Progenitor cell of endocrine pancreas (in vitro differentiated cells): Measurements from ENCODE around the gene ATG16L2. TPM values are rescaled to one million over a fixed set of nuclear protein-coding genes. Genes with fewer than 3 reads are reported as not detected.
"Not testable (repeated sequence)": the region's sequence is repeated elsewhere in the genome, so short reads cannot be mapped to it uniquely, and the experiment has no call there.

Source experiments
- DNase-seq: peaks from one replicate; pipeline ENCODE4 v3.0.0; 2021; ENCODE audit warnings: low spot score; ENCODE audit not compliant: unreplicated experiment
- H3K27ac Mint-ChIP-seq: 2 replicates; pipeline ENCODE4 v1.8.0; 2021; ENCODE audit warnings: mild to moderate bottlenecking, moderate library complexity, mixed read lengths
- H3K27me3 Mint-ChIP-seq: 2 replicates; pipeline ENCODE4 v1.8.0; 2021; ENCODE audit warnings: mixed read lengths
- H3K36me3 Mint-ChIP-seq: 2 replicates; pipeline ENCODE4 v1.8.0; 2022; ENCODE audit warnings: mixed read lengths; ENCODE audit not compliant: insufficient read depth
- H3K4me1 Mint-ChIP-seq: 2 replicates; pipeline ENCODE4 v1.8.0; 2021; ENCODE audit warnings: low read depth, mixed read lengths
- H3K4me3 Mint-ChIP-seq: 2 replicates; pipeline ENCODE4 v1.8.0; 2021; ENCODE audit warnings: low read depth, mild to moderate bottlenecking, moderate library complexity, mixed read lengths
- H3K9me3 Mint-ChIP-seq: 2 replicates; pipeline ENCODE4 v1.8.0; 2021; ENCODE audit warnings: low read depth, mixed read lengths
- total RNA-seq: library from RNA; stranded (reverse); gene quantifications from 2 replicates; pipeline ENCODE4 v1.2.1, GENCODE V29; 2021
- TF ChIP-seq, protein P1 (sequence below): fragments of 200-600 bp; sonication (generic); IDR thresholded peaks from one replicate; pipeline ENCODE4 v1.5.0; 2021; ENCODE audit warnings: antibody characterized with exemption, mild to moderate bottlenecking; ENCODE audit not compliant: unreplicated experiment

The ATG16L2 gene
- total RNA-seq, 1 donor from 2014 or later = 43.9 TPM

DNA sequence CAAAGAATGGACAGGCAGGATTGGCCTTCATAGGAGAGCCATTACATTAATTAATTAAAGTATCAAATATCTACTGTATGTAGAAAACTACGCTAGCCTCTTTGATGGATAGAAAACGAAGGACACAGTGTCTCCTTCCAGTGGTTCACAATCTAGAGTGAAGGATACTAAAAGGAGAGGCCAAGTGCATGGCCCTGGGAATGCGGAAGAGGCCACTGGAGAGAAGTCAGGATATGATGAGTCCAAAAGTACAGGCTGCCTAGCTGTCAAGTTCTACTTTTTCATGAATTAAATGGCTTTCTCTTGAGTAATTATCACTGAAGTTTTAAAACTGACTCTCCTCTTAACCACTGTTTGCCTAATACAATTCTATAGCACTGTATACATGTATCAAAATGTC, 41.9 kb downstream of the ATG16L2 start:
- Mint-ChIP-seq H3K36me3 (peaks cover 3% of the 10 kb centered on the region), H3K27me3 (no peaks in the 10 kb centered on the region), H3K27ac (no peak overlapping the region), H3K4me3 (no peak overlapping the region), H3K4me1 (no peaks in the 10 kb centered on the region), H3K9me3 (no peaks in the 10 kb centered on the region)
- TF ChIP-seq, protein P1, sequence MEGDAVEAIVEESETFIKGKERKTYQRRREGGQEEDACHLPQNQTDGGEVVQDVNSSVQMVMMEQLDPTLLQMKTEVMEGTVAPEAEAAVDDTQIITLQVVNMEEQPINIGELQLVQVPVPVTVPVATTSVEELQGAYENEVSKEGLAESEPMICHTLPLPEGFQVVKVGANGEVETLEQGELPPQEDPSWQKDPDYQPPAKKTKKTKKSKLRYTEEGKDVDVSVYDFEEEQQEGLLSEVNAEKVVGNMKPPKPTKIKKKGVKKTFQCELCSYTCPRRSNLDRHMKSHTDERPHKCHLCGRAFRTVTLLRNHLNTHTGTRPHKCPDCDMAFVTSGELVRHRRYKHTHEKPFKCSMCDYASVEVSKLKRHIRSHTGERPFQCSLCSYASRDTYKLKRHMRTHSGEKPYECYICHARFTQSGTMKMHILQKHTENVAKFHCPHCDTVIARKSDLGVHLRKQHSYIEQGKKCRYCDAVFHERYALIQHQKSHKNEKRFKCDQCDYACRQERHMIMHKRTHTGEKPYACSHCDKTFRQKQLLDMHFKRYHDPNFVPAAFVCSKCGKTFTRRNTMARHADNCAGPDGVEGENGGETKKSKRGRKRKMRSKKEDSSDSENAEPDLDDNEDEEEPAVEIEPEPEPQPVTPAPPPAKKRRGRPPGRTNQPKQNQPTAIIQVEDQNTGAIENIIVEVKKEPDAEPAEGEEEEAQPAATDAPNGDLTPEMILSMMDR = no peak
- DNase-seq = no peak

DNA sequence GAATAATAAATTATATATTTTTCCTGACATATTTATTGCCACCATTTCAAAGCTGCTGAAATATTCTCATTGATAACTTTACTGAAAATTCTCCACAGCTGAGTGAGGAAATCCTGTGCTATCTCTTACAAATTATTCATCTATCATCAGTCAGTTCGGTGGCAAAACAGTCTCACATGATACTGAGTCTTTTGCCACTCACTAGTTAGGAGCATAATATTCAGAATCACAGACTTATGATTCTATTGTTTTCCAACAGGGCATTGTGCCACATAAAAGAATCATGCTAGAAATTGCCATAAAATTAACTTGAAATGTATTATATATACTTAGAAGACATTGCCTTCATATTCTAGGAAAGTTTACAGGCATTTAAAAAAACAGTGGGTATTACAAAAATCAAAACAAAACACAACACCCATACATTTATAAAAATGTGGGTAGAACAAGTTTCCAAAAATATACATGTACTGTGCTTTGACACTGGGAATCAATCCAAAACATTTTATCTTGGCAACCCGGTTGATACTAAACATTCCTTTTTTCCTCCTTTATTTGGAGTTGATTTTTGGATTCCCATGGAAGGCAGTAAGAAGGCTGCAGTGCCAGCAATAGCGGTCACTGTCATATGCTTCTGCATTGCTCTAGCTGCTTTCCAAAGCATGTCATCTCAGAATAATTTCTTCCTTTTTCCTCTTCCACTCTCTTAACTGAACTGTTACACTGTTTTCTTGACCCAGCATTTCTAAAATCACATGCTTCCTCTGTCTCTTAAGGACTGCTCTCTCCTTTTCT, 42.5 kb downstream of the ATG16L2 start:
- TF ChIP-seq, protein P1 = no peak
- Mint-ChIP-seq H3K27me3 (no peaks in the 10 kb centered on the region), H3K4me3 (no peak overlapping the region), H3K9me3 (no peaks in the 10 kb centered on the region), H3K4me1 (peaks cover 2% of the 10 kb centered on the region), H3K36me3 (peaks cover 3% of the 10 kb centered on the region), H3K27ac (no peak overlapping the region)
- DNase-seq = no peak

DNA sequence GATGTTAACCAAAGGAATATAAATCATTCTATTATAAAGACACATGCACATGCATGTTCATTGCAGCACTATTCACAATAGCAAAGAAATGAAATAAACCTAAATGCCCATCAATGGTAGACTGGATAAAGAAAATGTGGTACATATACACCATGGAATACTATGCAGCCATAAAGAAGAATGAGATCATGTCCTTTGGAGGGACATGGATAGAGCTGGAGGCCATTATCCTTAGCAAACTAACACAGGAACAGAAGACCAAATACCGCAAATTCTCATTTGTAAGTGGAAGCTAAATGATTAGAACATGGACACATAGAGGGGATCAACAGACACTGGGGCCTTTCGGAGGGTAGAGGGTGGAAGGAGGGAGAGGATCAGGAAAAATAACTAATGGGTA, 44.1 kb downstream of the ATG16L2 start:
- not testable (repeated sequence) for H3K36me3 Mint-ChIP-seq, H3K9me3 Mint-ChIP-seq, H3K4me1 Mint-ChIP-seq, H3K27ac Mint-ChIP-seq, H3K27me3 Mint-ChIP-seq, H3K4me3 Mint-ChIP-seq, DNase-seq

DNA sequence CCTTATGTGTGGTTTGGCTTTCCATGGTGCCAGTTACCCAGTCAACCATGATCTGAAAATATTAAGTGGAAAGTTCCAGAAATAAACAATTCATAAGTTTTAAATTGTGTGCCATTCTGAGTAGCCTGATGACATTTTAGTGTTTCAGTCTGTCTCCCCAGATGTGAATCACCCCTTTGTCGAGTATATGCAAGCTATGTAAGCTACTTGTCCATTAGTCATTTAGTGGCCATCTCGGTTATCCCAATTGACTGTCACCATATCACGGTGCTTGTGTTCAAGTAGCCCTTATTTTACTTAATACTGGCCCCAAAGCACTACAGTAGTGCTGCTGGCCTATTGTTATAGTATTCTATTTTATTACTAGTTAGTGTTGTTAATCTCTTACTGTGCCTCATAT, 44.9 kb downstream of the ATG16L2 start:
- H3K27ac Mint-ChIP-seq = no peak overlapping the region
- no peaks in the 10 kb centered on the region for H3K9me3 Mint-ChIP-seq
- peaks cover 2% of the 10 kb centered on the region for H3K4me1 Mint-ChIP-seq

DNA sequence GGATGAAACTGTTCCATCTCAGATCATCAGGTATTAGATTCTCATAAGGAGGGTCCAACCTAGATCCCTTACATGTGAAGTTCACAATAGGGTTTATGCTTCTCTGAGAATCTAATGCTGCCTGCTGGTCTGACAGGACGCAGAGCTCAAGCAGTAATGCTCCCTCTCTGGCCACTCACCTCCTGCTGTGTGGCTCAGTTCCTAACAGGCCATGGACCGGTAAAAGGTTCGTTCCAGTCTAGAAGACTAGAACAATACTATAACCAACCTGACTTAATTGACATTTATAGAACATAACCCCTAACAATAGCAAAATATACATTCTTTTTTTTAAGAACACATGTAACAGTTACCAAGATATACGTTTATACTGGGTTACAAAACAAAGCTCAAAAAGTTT, 45.8 kb downstream of the ATG16L2 start:
- peaks cover 6% of the 10 kb centered on the region for H3K36me3 Mint-ChIP-seq
- DNase-seq = no peak
- H3K27me3 Mint-ChIP-seq = no peaks in the 10 kb centered on the region
- no peak overlapping the region for H3K27ac Mint-ChIP-seq
- H3K4me3 Mint-ChIP-seq = no peak overlapping the region
- TF ChIP-seq, protein P1 = no peak
- peaks cover 2% of the 10 kb centered on the region for H3K4me1 Mint-ChIP-seq
- no peaks in the 10 kb centered on the region for H3K9me3 Mint-ChIP-seq

More for the DNA sequence above, 44.9 kb downstream of the ATG16L2 start:
- DNase-seq = no peak
- TF ChIP-seq, protein P1 = no peak
- Mint-ChIP-seq H3K36me3 (peaks cover 6% of the 10 kb centered on the region), H3K27me3 (no peaks in the 10 kb centered on the region), H3K4me3 (no peak overlapping the region)

DNA sequence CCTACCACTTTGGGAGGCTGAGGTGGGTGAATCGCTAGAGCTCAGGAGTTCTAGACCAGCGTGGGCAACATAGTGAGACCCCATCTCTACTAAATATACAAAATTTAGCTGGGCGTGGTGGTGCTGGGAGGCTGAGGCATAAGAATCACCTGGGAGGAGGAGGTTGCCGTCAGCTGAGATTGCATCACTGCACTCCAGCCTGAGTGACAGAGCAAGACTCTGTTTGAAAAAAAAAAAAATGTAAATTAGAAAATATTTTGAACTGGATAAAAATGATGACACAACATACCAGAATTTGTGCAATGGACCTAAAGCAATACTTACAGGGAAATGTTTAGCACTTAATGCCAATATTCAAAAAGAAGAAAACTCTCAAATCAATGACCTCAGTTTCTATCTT, 46.4 kb downstream of the ATG16L2 start:
- Mint-ChIP-seq H3K4me3 (no peak overlapping the region), H3K27ac (no peak overlapping the region), H3K36me3 (peaks cover 6% of the 10 kb centered on the region)

More for the DNA sequence above, 46.4 kb downstream of the ATG16L2 start:
- no peaks in the 10 kb centered on the region for H3K27me3 Mint-ChIP-seq
- no peak for DNase-seq
- H3K4me1 Mint-ChIP-seq = peaks cover 2% of the 10 kb centered on the region
- TF ChIP-seq, protein P1 = no peak
- H3K9me3 Mint-ChIP-seq = no peaks in the 10 kb centered on the region
